Mucosa of rectum (tissue), 2 donors: Measurements from ENCODE around the gene YIPF2.
"Not testable (repeated sequence)": the region's sequence is repeated elsewhere in the genome, so short reads cannot be mapped to it uniquely, and the experiment has no call there.

ENCODE experiments used
- H3K27ac ChIP-seq, 2 donors: one replicate each; pipeline ENCODE4 v1.7.0; 2013; ENCODE audit warnings: inconsistent platforms in 2 of 2, low read depth in 2 of 2, low read length in 2 of 2
- H3K27me3 ChIP-seq, 2 donors: one replicate each; pipeline ENCODE4 v1.7.0; 2013; ENCODE audit warnings: low read length in 2 of 2; ENCODE audit not compliant: control insufficient read depth in 2 of 2, insufficient read depth in 2 of 2
- H3K36me3 ChIP-seq, 2 donors: one replicate each; pipeline ENCODE4 v1.7.0; 2013; ENCODE audit warnings: low read length in 2 of 2; ENCODE audit not compliant: control insufficient read depth in 2 of 2, insufficient read depth in 2 of 2
- H3K4me1 ChIP-seq, 2 donors: one replicate each; pipeline ENCODE4 v1.7.0; 2013; ENCODE audit warnings: low read length in 2 of 2, mild to moderate bottlenecking in 1 of 2; ENCODE audit not compliant: control insufficient read depth in 2 of 2, insufficient read depth in 2 of 2
- H3K4me3 ChIP-seq, 2 donors: one replicate each; pipeline ENCODE4 v1.7.0; 2013; ENCODE audit warnings: low read length in 2 of 2
- H3K9ac ChIP-seq, 2 donors: one replicate each; pipeline ENCODE4 v1.7.0; 2013; ENCODE audit warnings: low read length in 2 of 2, low read depth in 1 of 2, mild to moderate bottlenecking in 1 of 2
- H3K9me3 ChIP-seq, 2 donors: one replicate each; pipeline ENCODE4 v1.7.0; 2013; ENCODE audit warnings: low read length in 2 of 2; ENCODE audit not compliant: control insufficient read depth in 2 of 2
- donor health status: healthy.
- donor health status: Normal muscosa, but diverticular disease.

YIPF2 gene

DNA sequence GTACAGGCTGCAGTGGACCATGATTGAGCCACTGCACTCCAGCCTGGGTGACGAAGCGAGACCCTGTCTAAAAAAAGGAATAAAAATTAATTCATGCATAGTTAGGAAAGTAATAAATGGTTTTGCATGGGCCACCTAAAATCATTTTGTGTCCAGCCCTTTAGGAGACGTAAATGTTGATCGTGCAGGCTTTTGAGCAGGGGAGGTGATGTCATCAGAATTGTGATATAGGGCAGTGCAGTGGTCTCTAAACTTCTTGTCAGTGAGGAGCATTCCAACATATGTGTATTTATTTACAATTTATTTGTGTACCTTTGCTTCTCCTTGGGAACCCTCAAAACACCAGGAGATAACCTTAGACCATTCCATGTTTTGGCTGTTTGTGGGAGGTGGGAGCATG, 35.4 kb upstream of the YIPF2 start:
- Histone ChIP-seq H3K9me3 (no peaks in the 10 kb centered on the region), H3K27me3 (no peaks in the 10 kb centered on the region), H3K36me3 (no peaks in the 10 kb centered on the region), H3K4me1 (peaks cover 14 to 20% of the 10 kb centered on the region in 2 donors), H3K27ac (no peak overlapping the region), H3K4me3 (no peak overlapping the region), H3K9ac (no peak overlapping the region)

DNA sequence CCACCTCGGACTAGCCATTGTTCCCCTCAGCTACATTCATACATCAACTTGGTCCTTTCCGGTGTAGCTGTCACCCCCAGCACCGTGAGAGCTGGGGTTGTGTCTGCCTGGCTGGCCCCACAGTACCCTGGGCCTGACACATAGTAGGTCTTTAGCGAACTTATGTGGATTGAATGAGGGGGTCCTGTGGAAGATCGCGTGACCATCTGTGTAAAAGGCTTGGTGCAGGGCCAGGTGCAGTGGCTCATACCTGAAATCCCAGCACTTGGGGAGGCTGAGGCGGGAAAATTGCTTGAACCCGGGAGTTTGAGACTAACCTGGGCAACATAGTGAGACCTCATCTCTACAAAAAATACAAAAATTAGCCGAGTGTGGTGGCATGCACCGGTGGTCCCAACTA, 34.4 kb upstream of the YIPF2 start:
- Histone ChIP-seq H3K27me3 (no peaks in the 10 kb centered on the region), H3K4me3 (no peak overlapping the region), H3K9ac (no peak overlapping the region), H3K4me1 (peaks cover 10 to 11% of the 10 kb centered on the region in 2 donors), H3K27ac (no peak overlapping the region), H3K9me3 (no peaks in the 10 kb centered on the region), H3K36me3 (no peaks in the 10 kb centered on the region)

DNA sequence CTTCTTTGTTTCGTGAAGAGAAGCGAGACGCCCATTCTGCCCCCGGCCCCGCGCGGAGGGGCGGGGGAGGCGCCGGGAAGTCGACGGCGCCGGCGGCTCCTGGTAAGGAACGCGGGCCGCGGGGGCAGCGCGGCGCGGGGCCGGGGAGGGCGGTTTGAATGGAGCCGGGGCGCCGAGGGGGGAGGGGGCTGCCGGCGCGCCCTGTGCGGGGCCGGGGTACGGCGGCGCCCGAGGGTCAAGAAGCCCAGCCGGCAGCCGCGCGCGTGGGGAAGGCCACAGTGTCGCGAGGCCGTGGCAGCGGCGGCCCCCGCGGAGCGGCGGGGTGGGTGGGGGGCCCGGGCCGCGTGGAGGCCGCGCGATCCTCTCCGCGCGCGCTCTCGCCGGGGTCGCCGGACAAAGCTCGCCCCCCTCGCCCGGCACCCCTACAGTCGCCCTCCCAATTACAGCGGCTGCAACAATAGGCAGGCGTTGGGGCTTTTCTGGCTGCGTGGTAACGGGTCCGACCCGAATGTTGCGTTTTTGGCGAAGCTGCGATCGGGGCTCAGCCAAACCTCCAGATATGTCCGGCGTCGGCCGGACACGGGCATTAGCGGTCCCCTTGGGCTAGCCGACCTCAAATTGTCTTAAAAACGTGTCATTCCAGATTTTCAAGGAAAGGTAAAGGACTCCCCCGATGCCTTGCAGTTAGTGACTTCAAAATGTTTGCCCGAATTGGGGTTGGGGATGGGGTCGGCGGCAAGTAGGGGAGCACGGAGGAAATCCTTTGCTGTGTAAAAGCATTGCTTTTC, 32.8 kb upstream of the YIPF2 start:
- Histone ChIP-seq H3K4me3 (peak overlapping the region; percentile 65 to 91), H3K36me3 (no peaks in the 10 kb centered on the region), H3K27ac (peak overlapping the region; percentile 62 to 82), H3K9ac (peak overlapping the region; percentile 69 to 72), H3K9me3 (no peaks in the 10 kb centered on the region), H3K4me1 (peaks cover 10 to 11% of the 10 kb centered on the region in 2 donors), H3K27me3 (no peaks in the 10 kb centered on the region)

DNA sequence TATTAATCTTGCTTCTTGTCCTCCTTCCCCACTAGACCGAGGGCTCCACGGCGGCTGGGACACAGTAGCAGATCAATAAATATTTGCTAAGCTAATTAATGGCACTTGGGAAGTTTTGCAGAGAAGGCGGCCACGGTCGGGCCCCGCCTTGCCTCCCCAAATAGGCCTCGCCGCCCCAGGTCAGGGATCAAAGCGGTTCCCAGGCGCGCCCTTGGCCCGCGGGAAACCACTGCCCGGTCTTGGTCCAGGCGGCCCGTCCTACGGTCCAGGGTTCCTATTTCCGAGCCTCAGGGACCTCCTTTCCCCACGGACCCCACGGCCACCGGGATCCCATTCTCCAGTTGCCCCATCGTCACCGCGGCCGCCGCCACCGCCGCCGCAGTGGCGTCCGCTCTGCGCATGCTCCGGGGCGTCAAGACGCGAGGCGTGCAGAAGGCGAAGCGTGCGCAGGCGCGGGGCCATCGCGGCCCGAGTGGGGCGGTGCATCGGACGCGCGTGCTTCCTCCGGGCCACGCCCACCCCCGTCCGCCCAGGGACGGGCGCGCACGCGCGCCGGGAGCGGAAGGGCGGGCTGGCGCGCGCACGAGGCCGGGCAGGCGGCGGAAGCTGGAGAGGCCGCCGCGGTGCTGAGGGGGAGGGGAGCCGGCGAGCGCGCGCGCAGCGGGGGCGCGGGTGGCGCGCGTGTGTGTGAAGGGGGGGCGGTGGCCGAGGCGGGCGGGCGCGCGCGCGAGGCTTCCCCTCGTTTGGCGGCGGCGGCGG, 32.1 kb upstream of the YIPF2 start, which contains the start of gene SMARCA4:
Gene SMARCA4, plus strand, starts transcription at position 717 of the 759 bp plus-strand sequence. CDS start 23,122 bp downstream, outside the sequence.
- peak within 1 kb of the TSS; percentile 79 to 90 for H3K27ac ChIP-seq
- H3K9ac ChIP-seq: peak within 1 kb of the TSS; percentile 85 to 87
- no peaks in the 10 kb centered on the region for H3K27me3 ChIP-seq
- H3K36me3 ChIP-seq: no peaks in the 10 kb centered on the region
- peaks cover 10 to 11% of the 10 kb centered on the region in 2 donors for H3K4me1 ChIP-seq
- no peaks in the 10 kb centered on the region for H3K9me3 ChIP-seq
- H3K4me3 ChIP-seq: peak within 1 kb of the TSS; percentile 74 to 91

DNA sequence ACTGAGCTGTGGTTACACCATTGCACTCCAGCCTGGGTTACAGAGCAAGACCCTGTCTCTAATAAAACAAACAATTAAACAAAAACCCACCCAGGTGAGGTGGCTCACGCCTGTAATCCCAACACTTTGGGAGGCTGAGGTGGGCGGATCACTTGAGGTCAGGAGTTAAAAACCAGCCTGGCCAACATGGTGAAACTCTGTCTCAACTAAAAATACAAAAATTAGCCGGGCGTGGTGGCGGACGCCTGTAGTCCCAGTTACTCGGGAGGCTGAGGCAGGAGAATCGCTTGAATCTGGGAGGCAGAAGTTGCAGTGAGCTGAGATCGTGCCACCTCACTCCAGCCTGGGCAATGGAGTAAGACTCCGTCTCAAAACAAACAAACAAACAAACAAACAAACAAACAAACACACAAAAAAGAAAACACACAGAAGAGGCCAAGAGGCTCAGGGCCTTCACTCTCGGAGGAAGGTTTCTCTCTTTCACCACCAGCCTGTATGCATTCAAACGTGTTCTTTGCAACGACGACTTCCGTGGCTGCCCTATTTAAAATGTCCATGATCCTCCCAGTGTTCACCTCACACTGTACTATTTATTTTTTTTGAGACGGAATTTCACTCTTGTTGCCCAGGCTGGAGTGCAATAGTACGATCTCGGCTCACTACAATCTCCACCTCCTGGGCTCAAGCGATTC, 31.0 kb upstream of the YIPF2 start:
- H3K27me3 ChIP-seq, H3K27ac ChIP-seq, H3K36me3 ChIP-seq, H3K9me3 ChIP-seq: not testable (repeated sequence)
- Histone ChIP-seq H3K4me1 (peaks cover 10 to 11% of the 10 kb centered on the region in 2 donors), H3K4me3 (peak overlapping the region; percentile 74 to 82), H3K9ac (peak overlapping the region in 1 of 2 donors; percentile 85)

DNA sequence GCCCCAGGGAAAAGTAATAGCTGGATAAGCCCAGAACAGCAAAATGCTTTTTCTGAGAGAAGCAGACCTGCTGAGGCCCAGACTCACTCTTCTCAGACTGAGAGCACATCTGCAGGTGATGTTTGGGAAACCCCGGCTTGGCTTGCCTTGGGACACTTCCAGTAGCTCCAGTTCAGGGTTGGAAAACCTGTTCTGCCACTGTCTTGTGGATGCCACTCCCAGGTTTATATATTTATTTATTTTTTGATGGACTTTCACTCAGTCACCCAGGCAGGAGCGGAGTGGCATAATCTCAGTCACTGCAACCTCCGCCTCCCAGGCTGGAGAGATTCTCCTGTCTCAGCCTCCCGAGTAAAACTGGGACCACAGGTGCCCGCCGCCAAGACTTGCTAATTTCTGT, 24.4 kb upstream of the YIPF2 start:
- H3K27ac ChIP-seq: peak overlapping the region; percentile 75 to 77
- no peak overlapping the region for H3K4me3 ChIP-seq
- H3K27me3 ChIP-seq: no peaks in the 10 kb centered on the region
- peaks cover 10 to 12% of the 10 kb centered on the region in 2 donors for H3K4me1 ChIP-seq
- no peaks in the 10 kb centered on the region for H3K36me3 ChIP-seq
- H3K9me3 ChIP-seq: no peaks in the 10 kb centered on the region
- peak overlapping the region in 1 of 2 donors; percentile 8 for H3K9ac ChIP-seq

DNA sequence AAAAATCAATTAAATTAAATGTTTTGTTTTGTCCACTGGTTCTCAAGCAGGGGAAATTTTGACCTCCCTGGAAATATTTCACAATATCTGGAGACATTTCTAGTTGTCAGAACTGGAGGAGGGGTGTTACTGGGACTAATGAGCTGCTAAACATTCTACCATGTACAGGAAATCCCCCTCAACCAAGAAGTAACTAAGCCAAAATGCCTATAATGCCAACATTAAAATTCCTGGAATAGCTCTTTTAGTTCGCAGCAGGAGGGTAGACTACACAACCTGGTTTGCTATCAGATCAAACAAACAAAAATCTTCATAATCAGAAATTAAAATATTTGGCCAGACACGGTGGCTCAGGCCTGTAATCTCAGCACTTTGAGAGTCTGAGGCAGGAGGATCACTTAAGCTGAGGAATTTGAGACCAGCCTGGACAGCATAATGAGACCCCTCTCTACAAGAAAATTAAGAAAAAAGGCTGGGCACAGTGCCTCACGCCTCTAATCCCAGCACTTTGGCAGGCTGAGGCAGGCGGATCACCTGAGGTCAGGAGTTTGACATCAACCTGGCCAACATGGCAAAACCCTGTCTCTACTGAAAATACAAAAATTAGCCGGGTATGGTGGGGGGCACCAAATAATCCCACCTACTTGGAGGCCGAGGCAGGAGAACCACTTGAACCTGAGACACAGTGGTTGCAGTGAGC, 18.7 kb upstream of the YIPF2 start:
- Histone ChIP-seq H3K4me3 (no peak overlapping the region), H3K27me3 (no peaks in the 10 kb centered on the region), H3K4me1 (peaks cover 1 to 2% of the 10 kb centered on the region in 2 donors), H3K9ac (no peak overlapping the region), H3K27ac (no peak overlapping the region), H3K36me3 (no peaks in the 10 kb centered on the region), H3K9me3 (no peaks in the 10 kb centered on the region)

DNA sequence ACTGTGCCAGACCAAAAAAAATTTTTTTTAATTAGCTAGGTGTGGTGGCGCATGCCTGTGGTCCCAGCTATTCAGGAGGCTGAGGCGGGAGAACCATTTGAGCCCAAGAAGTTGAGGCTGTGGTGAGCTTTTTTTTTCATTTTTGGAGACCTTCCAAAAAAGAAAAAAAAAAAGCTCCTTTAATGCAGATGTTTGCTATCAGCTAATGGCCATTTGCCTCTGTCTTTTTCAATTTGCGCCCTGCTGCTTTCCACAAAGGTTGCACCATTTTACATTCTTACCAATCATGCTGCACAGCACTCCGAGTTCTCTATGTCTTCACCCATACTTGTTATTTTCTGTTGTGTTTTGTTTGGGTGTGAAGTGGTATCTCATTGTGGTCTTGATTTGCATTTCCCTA, 16.8 kb upstream of the YIPF2 start:
- Histone ChIP-seq H3K9ac (no peak overlapping the region), H3K4me1 (peaks cover 5% of the 10 kb centered on the region in 2 donors), H3K4me3 (no peak overlapping the region), H3K27ac (no peak overlapping the region), H3K36me3 (no peaks in the 10 kb centered on the region), H3K9me3 (no peaks in the 10 kb centered on the region), H3K27me3 (no peaks in the 10 kb centered on the region)

DNA sequence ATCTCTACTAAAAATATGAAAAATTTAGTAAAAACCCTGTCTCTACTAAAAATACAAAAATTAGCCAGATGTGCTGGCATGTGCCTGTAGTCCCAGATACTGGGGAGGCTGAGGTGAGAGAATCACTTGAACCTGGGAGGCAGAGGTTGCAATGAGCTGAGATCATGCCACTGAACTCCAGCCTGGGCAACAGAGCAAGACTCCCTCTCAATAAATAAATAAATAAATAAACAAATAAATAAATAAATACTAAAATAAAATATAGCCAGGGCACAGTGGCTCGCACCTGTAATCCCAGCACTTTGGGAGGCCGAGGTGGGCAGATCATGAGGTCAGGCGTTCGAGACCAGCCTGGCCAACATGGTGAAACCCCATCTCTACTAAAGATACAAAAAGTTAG, 15.0 kb upstream of the YIPF2 start:
- H3K9me3 ChIP-seq, H3K4me3 ChIP-seq, H3K27ac ChIP-seq, H3K36me3 ChIP-seq, H3K9ac ChIP-seq, H3K27me3 ChIP-seq: not testable (repeated sequence)
- H3K4me1 ChIP-seq: peaks cover 7 to 15% of the 10 kb centered on the region in 2 donors
